CD14-positive monocyte (primary cell): ENCODE data around the gene SLC66A3. TPM values are rescaled to one million over a fixed set of nuclear protein-coding genes. Genes with fewer than 3 reads are reported as not detected.

Experiments used
- DNase-seq, 3 donors: peaks; one replicate each; pipeline ENCODE4 v3.0.0-alpha.2; 2011 to 2022
- H2AFZ ChIP-seq: 2 replicates; pipeline ENCODE4 v1.6.0; 2012; ENCODE audit warnings: mild to moderate bottlenecking, low read depth, low read length, inconsistent platforms; ENCODE audit not compliant: insufficient read depth, poor library complexity, severe bottlenecking
- H3K27ac ChIP-seq, 2 donors: 1 replicate in 1 of 2; 2 replicates in 1 of 2; pipeline ENCODE4 v1.5.1; 2012 to 2013; ENCODE audit warnings: low read length in 2 of 2, control low read depth in 1 of 2, inconsistent platforms in 1 of 2, low read depth in 1 of 2, mild to moderate bottlenecking in 1 of 2
- H3K27me3 ChIP-seq, 2 donors: one replicate each; pipeline versions ENCODE4 v1.6.0 to v1.6.1; 2011 to 2013; ENCODE audit warnings: low read length in 2 of 2; ENCODE audit not compliant: control insufficient read depth in 2 of 2, insufficient read depth in 2 of 2
- H3K36me3 ChIP-seq, 2 donors: replicated peaks in 1 of 2; 1 replicate in 1 of 2; 2 replicates in 1 of 2; pipeline versions ENCODE4 v1.5.1 to v1.6.1; 2012 to 2013; ENCODE audit warnings: low read length in 2 of 2, control low read depth in 1 of 2, inconsistent platforms in 1 of 2, mild to moderate bottlenecking in 1 of 2; ENCODE audit not compliant: insufficient read depth in 2 of 2, control insufficient read depth in 1 of 2
- H3K4me1 ChIP-seq, 2 donors: 1 replicate in 1 of 2; 2 replicates in 1 of 2; pipeline versions ENCODE4 v1.5.1 to v1.6.1; 2012 to 2013; ENCODE audit warnings: low read length in 2 of 2, control low read depth in 1 of 2, inconsistent platforms in 1 of 2, mild to moderate bottlenecking in 1 of 2, moderate library complexity in 1 of 2; ENCODE audit not compliant: insufficient read depth in 2 of 2, control insufficient read depth in 1 of 2
- H3K4me2 ChIP-seq: replicated peaks from 2 replicates; pipeline ENCODE3; 2012; ENCODE audit warnings: low read length, moderate library complexity, mild to moderate bottlenecking; ENCODE audit not compliant: poor library complexity, severe bottlenecking; ENCODE audit errors: extremely low read depth
- H3K4me3 ChIP-seq, 3 experiments: fragments of 200-600 bp in 1 of 3; sonication (generic) in 1 of 3; replicated peaks in 1 of 3; 1 replicate in 2 of 3; 2 replicates in 1 of 3; pipeline ENCODE4 v1.5.1; 2011 to 2013; ENCODE audit warnings: low read length in 3 of 3, mild to moderate bottlenecking in 3 of 3, control low read depth in 2 of 3, low read depth in 2 of 3, inconsistent platforms in 1 of 3, moderate library complexity in 1 of 3
- H3K79me2 ChIP-seq: 2 replicates; pipeline ENCODE4 v1.6.0; 2012; ENCODE audit warnings: mild to moderate bottlenecking, control low read depth, inconsistent platforms, low read length, moderate library complexity; ENCODE audit not compliant: insufficient read depth
- H3K9ac ChIP-seq: 2 replicates; pipeline ENCODE4 v1.6.0; 2017; ENCODE audit warnings: low read length, mild to moderate bottlenecking; ENCODE audit not compliant: insufficient read depth, poor library complexity, severe bottlenecking
- H3K9me3 ChIP-seq, 2 donors: replicated peaks in 1 of 2; 1 replicate in 1 of 2; 2 replicates in 1 of 2; pipeline versions ENCODE4 v1.5.1 to v1.6.1; 2012 to 2013; ENCODE audit warnings: low read length in 2 of 2, control low read depth in 1 of 2; ENCODE audit not compliant: control insufficient read depth in 1 of 2, insufficient read depth in 1 of 2
- H4K20me1 ChIP-seq: 2 replicates; pipeline ENCODE4 v1.6.0; 2012; ENCODE audit warnings: mild to moderate bottlenecking, low read length, control low read depth, moderate library complexity; ENCODE audit not compliant: insufficient read depth
- H3K27ac Mint-ChIP-seq, 7 donors: one replicate each; pipeline ENCODE4 v1.8.0; 2020; ENCODE audit warnings: mild to moderate bottlenecking in 7 of 7, mixed read lengths in 7 of 7, moderate library complexity in 6 of 7, inconsistent platforms in 2 of 7
- H3K27me3 Mint-ChIP-seq, 3 donors: one replicate each; pipeline ENCODE4 v1.8.0; 2021 to 2022; ENCODE audit warnings: low read depth in 3 of 3, mild to moderate bottlenecking in 3 of 3, mixed read lengths in 3 of 3, moderate library complexity in 3 of 3, inconsistent platforms in 1 of 3
- H3K36me3 Mint-ChIP-seq, 2 donors: one replicate each; pipeline ENCODE4 v1.8.0; 2020; ENCODE audit warnings: mixed read lengths in 2 of 2, inconsistent platforms in 1 of 2, mild to moderate bottlenecking in 1 of 2
- H3K4me1 Mint-ChIP-seq: one replicate; pipeline ENCODE4 v1.8.0; 2020; ENCODE audit warnings: mild to moderate bottlenecking, mixed read lengths
- H3K4me3 Mint-ChIP-seq, 2 donors: one replicate each; pipeline ENCODE4 v1.8.0; 2020; ENCODE audit warnings: mild to moderate bottlenecking in 2 of 2, mixed read lengths in 2 of 2, moderate library complexity in 1 of 2
- H3K9me3 Mint-ChIP-seq, 7 donors: one replicate each; pipeline ENCODE4 v1.8.0; 2020 to 2022; ENCODE audit warnings: mixed read lengths in 7 of 7, mild to moderate bottlenecking in 6 of 7, moderate library complexity in 6 of 7, inconsistent platforms in 2 of 7
- CTCF ChIP-seq: fragments of 200-600 bp; IDR thresholded peaks from one replicate; pipeline ENCODE4 v1.8.0; 2022; ENCODE audit warnings: antibody characterized with exemption, mild to moderate bottlenecking
- WGBS: methylation state at CpG from one replicate; pipeline ENCODE4 v1.1.5; 2013; ENCODE audit warnings: missing lambda C conversion rate; ENCODE audit not compliant: insufficient coverage; 5-methylcytosine and 5-hydroxymethylcytosine counted together
- intact Hi-C, 2 donors: fragments of 100-400 bp; cut with micrococcal nuclease; formaldehyde crosslinking; loops; one replicate each; pipeline versions ENCODE4 v1.15.0 to v1.15.1; 2023
- polyA plus RNA-seq, 3 donors: library from polyadenylated mRNA; depleted of rRNA in 1 of 3; unstranded in 2 of 3; stranded (reverse) in 1 of 3; fragments of 300-500 nt in 2 of 3; fragments of >200 nt in 1 of 3; fragmentation: Illumina TruSeq in 2 of 3; gene quantifications; 1 replicate in 2 of 3; 2 replicates in 1 of 3; pipeline ENCODE4 v1.2.3, GENCODE V29; 2012 to 2021

Gene SLC66A3
- polyA plus RNA-seq, 3 donors: 51.8 to 188 (median 169) TPM

- Histone ChIP-seq H3K9ac (no peak overlapping the region), H2AFZ (no peak overlapping the region), H3K79me2 (no peaks in the 10 kb centered on the region), H4K20me1 (no peaks in the 10 kb centered on the region), H3K27ac (no peak overlapping the region), H3K4me3 (no peak overlapping the region), H3K36me3 (peaks cover 7% of the 10 kb centered on the region in 2 donors), H3K9me3 (no peaks in the 10 kb centered on the region), H3K4me2 (no peak overlapping the region), H3K4me1 (peaks cover 3% of the 10 kb centered on the region in 2 donors), H3K27me3 (no peaks in the 10 kb centered on the region)
- TF ChIP-seq CTCF: no peak
- Mint-ChIP-seq H3K36me3 (peaks cover 47 to 69% of the 10 kb centered on the region in 2 donors), H3K27ac (peak overlapping the region in 4 of 7 donors; percentile 37 to 83 (median 70)), H3K9me3 (peaks cover 0 to 4% (median 0%) of the 10 kb centered on the region in 7 donors), H3K4me1 (peaks cover 12% of the 10 kb centered on the region), H3K4me3 (no peak overlapping the region), H3K27me3 (peaks cover 0 to 2% (median 0%) of the 10 kb centered on the region in 3 donors)
- intact Hi-C loops: no loop called here
- no peak for DNase-seq
- whole genome bisulfite sequencing: 88% methylated on average over 13 of the region's 13 CpGs
These were observed 14.1 kb downstream of the SLC66A3 start for GRCh38 chr2:11169333-11169732.

- Histone ChIP-seq H3K4me2 (no peak overlapping the region), H3K9ac (no peak overlapping the region), H4K20me1 (no peaks in the 10 kb centered on the region), H3K4me1 (peaks cover 40% of the 10 kb centered on the region in 2 donors), H3K27me3 (no peaks in the 10 kb centered on the region), H3K36me3 (peaks cover 8% of the 10 kb centered on the region in 2 donors), H3K9me3 (no peaks in the 10 kb centered on the region), H2AFZ (no peak overlapping the region), H3K4me3 (no peak overlapping the region), H3K79me2 (no peaks in the 10 kb centered on the region), H3K27ac (peak overlapping the region in 1 of 2 donors; percentile 61)
- Mint-ChIP-seq H3K4me1 (peaks cover 40% of the 10 kb centered on the region), H3K27ac (peak overlapping the region in 6 of 7 donors; percentile 23 to 73 (median 50)), H3K9me3 (peaks cover 0 to 4% (median 0%) of the 10 kb centered on the region in 7 donors), H3K4me3 (no peak overlapping the region), H3K36me3 (peaks cover 31 to 51% of the 10 kb centered on the region in 2 donors), H3K27me3 (no peaks in the 10 kb centered on the region)
- 100% methylated on average over 6 of the region's 9 CpGs for WGBS
- no peak for DNase-seq
- intact Hi-C loops: no loop called here
- no peak for TF ChIP-seq CTCF
These were observed 19.0 kb downstream of the SLC66A3 start for GRCh38 chr2:11174222-11174621.
